NCI-H510A treated with DMSO at 0.1 percent for 48 hours (cell line): ENCODE results near the gene RABGEF1.
A peak's percentile ranks its signal among the peaks of the same experiment; 100 is the strongest.

Experiments used
- DNase-seq: peaks from one replicate; lab custom pipeline; 2025; lab: John Stamatoyannopoulos, UW

The RABGEF1 gene

GRCh38 chr7:66859339-66859738 is 118.8 kb downstream of the RABGEF1 start:
- DNase-seq: no peak

GRCh38 chr7:66859794-66860645 is 119.5 kb downstream of the RABGEF1 start:
- DNase-seq: peak; percentile 69

GRCh38 chr7:66860767-66861166 is 120.2 kb downstream of the RABGEF1 start:
- no peak for DNase-seq
